ENCODE data around the gene KCNA10. TPM values are rescaled to one million over a fixed set of nuclear protein-coding genes. Genes with fewer than 3 reads are reported as not detected.
A peak's percentile ranks its signal among the peaks of the same experiment; 100 is the strongest.

The KCNA10 gene
- polyA plus RNA-seq, 1 donor (not counting 4 experiments of a cell fraction or from before 2014, with no cell fraction given) = not detected

- Histone ChIP-seq H3K27ac (ENCODE audit: control insufficient read depth, insufficient read depth, low read length) (no peak overlapping the region), H3K27me3 (ENCODE audit: control insufficient read depth, extremely low read depth, insufficient read depth, low read length) (peaks cover 10% of the 10 kb centered on the region), H3K9me3 (ENCODE audit: control insufficient read depth, low read depth, low read length) (no peaks in the 10 kb centered on the region), H3K9ac (ENCODE audit: control insufficient read depth, extremely low read depth, insufficient read depth, low read length) (no peak overlapping the region), H2AFZ (ENCODE audit: control insufficient read depth, low read length) (no peak overlapping the region), H3K36me3 (ENCODE audit: control insufficient read depth in 2 of 2, extremely low read depth in 1 of 2, insufficient read depth in 2 of 2, low read length in 2 of 2) (no peaks in the 10 kb centered on the region), H3K9me1 (ENCODE audit: control insufficient read depth, extremely low read depth, insufficient read depth, low read length) (no peaks in the 10 kb centered on the region), H3K4me1 (ENCODE audit: control insufficient read depth, extremely low read depth, insufficient read depth, low read length) (no peaks in the 10 kb centered on the region), H3K79me2 (ENCODE audit: control insufficient read depth, insufficient read depth, low read length) (no peaks in the 10 kb centered on the region), H3K4me3 (ENCODE audit: control insufficient read depth in 2 of 3, extremely low read depth in 1 of 3, insufficient read depth in 2 of 3, low read depth in 1 of 3, low read length in 3 of 3) (no peak overlapping the region), H3K4me2 (ENCODE audit: control insufficient read depth, extremely low read depth, insufficient read depth, low read depth, low read length) (no peak overlapping the region), H4K20me1 (ENCODE audit: control insufficient read depth, extremely low read depth, insufficient read depth, low read length) (no peaks in the 10 kb centered on the region)
- FAIRE-seq (no peak), DNase-seq (ENCODE audit: low read depth, low spot score) (no peak)
- dilution Hi-C loops (cut with MboI; ENCODE audit: extremely low pct_ligation_motif_present, low sequenced_read_pairs) = no loop called here
- TF ChIP-seq EZH2 (IDR thresholded peaks at IDR 0.05; ENCODE audit: low read length) (no peak), CTCF (optimal IDR thresholded peaks at IDR 0.05 in 1 of 3, IDR thresholded peaks at IDR 0.05 in 1 of 3, conservative IDR thresholded peaks at IDR 0.05 in 1 of 3; ENCODE audit: extremely low read depth in 1 of 3, insufficient read depth in 2 of 3, low read length in 3 of 3) (no peak)
Observed at GRCh38 chr1:110561596-110561995, 42.6 kb upstream of the KCNA10 start.

GRCh38 chr1:110559157-110559556 lies 40.2 kb upstream of the KCNA10 start:
- FAIRE-seq = no peak

More at GRCh38 chr1:110559157-110559556, 40.2 kb upstream of the KCNA10 start:
- Histone ChIP-seq H3K79me2 (ENCODE audit: control insufficient read depth, insufficient read depth, low read length) (no peaks in the 10 kb centered on the region), H3K4me3 (ENCODE audit: control insufficient read depth in 2 of 3, extremely low read depth in 1 of 3, insufficient read depth in 2 of 3, low read depth in 1 of 3, low read length in 3 of 3) (no peak overlapping the region), H3K36me3 (ENCODE audit: control insufficient read depth in 2 of 2, extremely low read depth in 1 of 2, insufficient read depth in 2 of 2, low read length in 2 of 2) (no peaks in the 10 kb centered on the region), H2AFZ (ENCODE audit: control insufficient read depth, low read length) (no peak overlapping the region), H3K27ac (ENCODE audit: control insufficient read depth, insufficient read depth, low read length) (no peak overlapping the region), H3K9ac (ENCODE audit: control insufficient read depth, extremely low read depth, insufficient read depth, low read length) (no peak overlapping the region), H3K9me3 (ENCODE audit: control insufficient read depth, low read depth, low read length) (no peaks in the 10 kb centered on the region), H3K27me3 (ENCODE audit: control insufficient read depth, extremely low read depth, insufficient read depth, low read length) (peaks cover 32% of the 10 kb centered on the region), H3K4me1 (ENCODE audit: control insufficient read depth, extremely low read depth, insufficient read depth, low read length) (no peaks in the 10 kb centered on the region), H3K9me1 (ENCODE audit: control insufficient read depth, extremely low read depth, insufficient read depth, low read length) (no peaks in the 10 kb centered on the region), H3K4me2 (ENCODE audit: control insufficient read depth, extremely low read depth, insufficient read depth, low read depth, low read length) (no peak overlapping the region), H4K20me1 (ENCODE audit: control insufficient read depth, extremely low read depth, insufficient read depth, low read length) (no peaks in the 10 kb centered on the region)
- DNase-seq (ENCODE audit: low read depth, low spot score) = peak; percentile 9
- TF ChIP-seq EZH2 (IDR thresholded peaks at IDR 0.05; ENCODE audit: low read length) = no peak
- no peak for TF ChIP-seq CTCF (optimal IDR thresholded peaks at IDR 0.05 in 1 of 3, IDR thresholded peaks at IDR 0.05 in 1 of 3, conservative IDR thresholded peaks at IDR 0.05 in 1 of 3; ENCODE audit: extremely low read depth in 1 of 3, insufficient read depth in 2 of 3, low read length in 3 of 3)
- dilution Hi-C loops (cut with MboI; ENCODE audit: extremely low pct_ligation_motif_present, low sequenced_read_pairs) = no loop called here

Measured in keratinocyte (primary cell).